Myocyte (in vitro differentiated cells): ENCODE data around the gene FAU. TPM values are rescaled to one million over a fixed set of nuclear protein-coding genes. Genes with fewer than 3 reads are reported as not detected.
"Not testable (repeated sequence)": the region's sequence is repeated elsewhere in the genome, so short reads cannot be mapped to it uniquely, and the experiment has no call there.

Experiments
- DNase-seq: peaks from one replicate; pipeline ENCODE4 v3.0.0-alpha.2; 2012; ENCODE audit warnings: low read depth
- total RNA-seq: library from RNA; depleted of rRNA; stranded (reverse); fragments of >200 nt; gene quantifications from 2 replicates; pipeline ENCODE4 v1.2.3, GENCODE V29; 2014

FAU gene
- total RNA-seq, 1 donor from 2014 or later: 163 TPM

- no peak for DNase-seq
These were observed 478 bp downstream of the FAU start for GRCh38 chr11:65121447-65121864.

- no peak for DNase-seq
These were observed 1.1 kb downstream of the FAU start for GRCh38 chr11:65120831-65121230.

- no peak for DNase-seq
These were observed 2.3 kb downstream of the FAU start for GRCh38 chr11:65119670-65119995.

GRCh38 chr11:65118891-65119669 lies 2.9 kb downstream of the FAU start:
- DNase-seq: not testable (repeated sequence)

GRCh38 chr11:65118097-65118837 lies 3.7 kb downstream of the FAU start:
- DNase-seq: no peak

GRCh38 chr11:65117206-65118096 lies 4.5 kb downstream of the FAU start, which contains the start of gene ZNHIT2:
Gene ZNHIT2 (minus strand): TSS chr11:65117701. CDS start chr11:65117653, 48 bp downstream.
- peak; percentile 99 for DNase-seq

- peak; percentile 49 for DNase-seq
These were observed 5.3 kb downstream of the FAU start for GRCh38 chr11:65116370-65117205.

- no peak for DNase-seq
These were observed 6.4 kb downstream of the FAU start for GRCh38 chr11:65115361-65116082.

- no peak for DNase-seq
These were observed 7.3 kb downstream of the FAU start for GRCh38 chr11:65114538-65115171.

- no peak for DNase-seq
These were observed 8.1 kb downstream of the FAU start for GRCh38 chr11:65113839-65114238.

GRCh38 chr11:65113361-65113756 lies 8.6 kb downstream of the FAU start:
- no peak for DNase-seq

- DNase-seq: peak; percentile 31
These were observed 9.2 kb downstream of the FAU start for GRCh38 chr11:65112546-65113360.

GRCh38 chr11:65111744-65112545 lies 10.0 kb downstream of the FAU start, which contains the start of gene TM7SF2:
Gene TM7SF2 (plus strand): TSS chr11:65111872. CDS start chr11:65112016, 144 bp downstream.
- DNase-seq: peak; percentile 93

GRCh38 chr11:65111159-65111743 lies 10.7 kb downstream of the FAU start:
- no peak for DNase-seq

GRCh38 chr11:65110354-65110861 lies 11.5 kb downstream of the FAU start:
- DNase-seq: peak; percentile 87

- no peak for DNase-seq
These were observed 12.4 kb downstream of the FAU start for GRCh38 chr11:65109231-65110198.
